8988T (cell line): ENCODE results near the gene HCAR3.

ENCODE experiments used
- DNase-seq: peaks from one replicate; pipeline ENCODE4 v3.0.0; 2011

Gene HCAR3

DNA sequence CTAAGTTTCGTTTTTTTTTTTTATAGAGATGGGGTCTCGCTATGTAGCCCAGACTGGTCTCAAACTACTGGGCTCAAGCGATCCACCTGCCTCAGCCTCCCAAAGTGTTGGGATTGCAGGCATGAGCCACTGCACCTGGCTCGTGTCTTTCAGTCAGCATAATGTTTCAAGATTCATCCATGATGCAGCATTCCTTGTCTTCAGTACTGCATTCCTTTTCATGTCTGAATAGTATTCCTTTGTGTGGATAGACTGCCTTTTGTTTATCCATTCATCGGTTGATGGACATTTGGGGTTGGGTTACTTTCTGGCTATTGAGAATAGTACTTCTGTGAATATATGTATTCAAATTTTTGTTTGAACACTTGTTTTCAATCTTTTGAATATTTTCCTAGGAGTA is 50.9 kb downstream of the HCAR3 start:
- DNase-seq: no peak

GRCh38 chr12:122665349-122665748 is 51.3 kb downstream of the HCAR3 start:
- DNase-seq: no peak
